ENCODE data around the gene ANKDD1B. TPM values are rescaled to one million over a fixed set of nuclear protein-coding genes. Genes with fewer than 3 reads are reported as not detected.

ANKDD1B gene
- total RNA-seq, 1 donor, result 0.72 TPM

- TF ChIP-seq, protein P1, sequence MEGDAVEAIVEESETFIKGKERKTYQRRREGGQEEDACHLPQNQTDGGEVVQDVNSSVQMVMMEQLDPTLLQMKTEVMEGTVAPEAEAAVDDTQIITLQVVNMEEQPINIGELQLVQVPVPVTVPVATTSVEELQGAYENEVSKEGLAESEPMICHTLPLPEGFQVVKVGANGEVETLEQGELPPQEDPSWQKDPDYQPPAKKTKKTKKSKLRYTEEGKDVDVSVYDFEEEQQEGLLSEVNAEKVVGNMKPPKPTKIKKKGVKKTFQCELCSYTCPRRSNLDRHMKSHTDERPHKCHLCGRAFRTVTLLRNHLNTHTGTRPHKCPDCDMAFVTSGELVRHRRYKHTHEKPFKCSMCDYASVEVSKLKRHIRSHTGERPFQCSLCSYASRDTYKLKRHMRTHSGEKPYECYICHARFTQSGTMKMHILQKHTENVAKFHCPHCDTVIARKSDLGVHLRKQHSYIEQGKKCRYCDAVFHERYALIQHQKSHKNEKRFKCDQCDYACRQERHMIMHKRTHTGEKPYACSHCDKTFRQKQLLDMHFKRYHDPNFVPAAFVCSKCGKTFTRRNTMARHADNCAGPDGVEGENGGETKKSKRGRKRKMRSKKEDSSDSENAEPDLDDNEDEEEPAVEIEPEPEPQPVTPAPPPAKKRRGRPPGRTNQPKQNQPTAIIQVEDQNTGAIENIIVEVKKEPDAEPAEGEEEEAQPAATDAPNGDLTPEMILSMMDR (IDR thresholded peaks at IDR 0.05; ENCODE audit: extremely low read depth, low read depth, low read length), result no peak
- H3K27me3 ChIP-seq (ENCODE audit: insufficient read depth, low read length), result no peaks in the 10 kb centered on the region
- peaks cover 10% of the 10 kb centered on the region for H3K4me1 ChIP-seq (ENCODE audit: insufficient read depth, low read length)
- H3K79me2 ChIP-seq (ENCODE audit: insufficient read depth, low read length), result no peaks in the 10 kb centered on the region
- DNase-seq (ENCODE audit: insufficient read length, low spot score, missing footprints), result no peak
- H2AFZ ChIP-seq (ENCODE audit: low read length), result no peak overlapping the region
- no peak overlapping the region for H3K27ac ChIP-seq (ENCODE audit: low read depth, low read length)
- no peaks in the 10 kb centered on the region for H3K9me3 ChIP-seq (ENCODE audit: low read depth, low read length)
- H3K36me3 ChIP-seq (ENCODE audit: insufficient read depth, low read length), result no peaks in the 10 kb centered on the region
- H3K4me3 ChIP-seq (ENCODE audit: insufficient read depth, low read length), result no peak overlapping the region
- no peaks in the 10 kb centered on the region for H4K20me1 ChIP-seq (ENCODE audit: insufficient read depth, low read length)
- H3K4me2 ChIP-seq (ENCODE audit: insufficient read depth, low read length), result no peak overlapping the region
Measured at GRCh38 chr5:75612901-75613300, 1.6 kb downstream of the ANKDD1B start.

- Histone ChIP-seq H3K4me1 (ENCODE audit: insufficient read depth, low read length) (peaks cover 12% of the 10 kb centered on the region), H4K20me1 (ENCODE audit: insufficient read depth, low read length) (no peaks in the 10 kb centered on the region), H3K36me3 (ENCODE audit: insufficient read depth, low read length) (no peaks in the 10 kb centered on the region), H3K9me3 (ENCODE audit: low read depth, low read length) (no peaks in the 10 kb centered on the region), H3K4me2 (ENCODE audit: insufficient read depth, low read length) (no peak overlapping the region), H3K4me3 (ENCODE audit: insufficient read depth, low read length) (no peak overlapping the region), H3K27ac (ENCODE audit: low read depth, low read length) (no peak overlapping the region), H3K79me2 (ENCODE audit: insufficient read depth, low read length) (no peaks in the 10 kb centered on the region), H3K27me3 (ENCODE audit: insufficient read depth, low read length) (no peaks in the 10 kb centered on the region), H2AFZ (ENCODE audit: low read length) (no peak overlapping the region)
- TF ChIP-seq, protein P1 (IDR thresholded peaks at IDR 0.05; ENCODE audit: extremely low read depth, low read depth, low read length), result no peak
- no peak for DNase-seq (ENCODE audit: insufficient read length, low spot score, missing footprints)
Measured at GRCh38 chr5:75614176-75614575, 2.9 kb downstream of the ANKDD1B start.

DNA sequence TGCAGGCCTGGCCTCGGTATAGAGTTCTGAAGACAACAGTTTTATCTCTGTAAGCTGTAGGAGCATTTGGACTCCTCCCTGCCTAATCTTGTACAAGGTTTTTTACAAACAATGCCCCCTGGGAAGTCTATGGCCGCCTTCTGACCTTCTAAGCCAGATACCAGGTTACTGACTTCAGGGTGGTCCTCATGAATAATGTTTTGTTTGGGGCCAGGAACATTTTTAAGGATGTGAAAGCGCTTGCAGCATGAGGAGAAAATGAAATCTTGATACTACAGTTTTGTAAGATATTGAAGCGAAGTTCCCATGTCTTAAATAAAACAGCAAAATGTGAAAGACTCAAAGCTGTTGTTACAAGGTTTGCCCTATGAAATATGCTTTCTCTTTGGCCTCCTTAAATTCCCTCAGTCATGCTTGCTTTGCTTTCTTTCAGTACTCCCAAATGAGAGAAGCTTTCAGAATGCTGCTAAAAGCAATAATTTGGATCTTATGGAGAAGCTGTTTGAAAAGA, 5.2 kb downstream of the ANKDD1B start:
- Histone ChIP-seq H3K4me2 (ENCODE audit: insufficient read depth, low read length) (no peak overlapping the region), H3K9me3 (ENCODE audit: low read depth, low read length) (no peaks in the 10 kb centered on the region), H3K4me1 (ENCODE audit: insufficient read depth, low read length) (peaks cover 12% of the 10 kb centered on the region), H3K27me3 (ENCODE audit: insufficient read depth, low read length) (no peaks in the 10 kb centered on the region), H3K27ac (ENCODE audit: low read depth, low read length) (no peak overlapping the region), H2AFZ (ENCODE audit: low read length) (no peak overlapping the region), H4K20me1 (ENCODE audit: insufficient read depth, low read length) (no peaks in the 10 kb centered on the region), H3K79me2 (ENCODE audit: insufficient read depth, low read length) (no peaks in the 10 kb centered on the region), H3K4me3 (ENCODE audit: insufficient read depth, low read length) (no peak overlapping the region), H3K36me3 (ENCODE audit: insufficient read depth, low read length) (no peaks in the 10 kb centered on the region)
- DNase-seq (ENCODE audit: insufficient read length, low spot score, missing footprints), result peak; percentile 88
- TF ChIP-seq, protein P1 (IDR thresholded peaks at IDR 0.05; ENCODE audit: extremely low read depth, low read depth, low read length), result no peak

DNA sequence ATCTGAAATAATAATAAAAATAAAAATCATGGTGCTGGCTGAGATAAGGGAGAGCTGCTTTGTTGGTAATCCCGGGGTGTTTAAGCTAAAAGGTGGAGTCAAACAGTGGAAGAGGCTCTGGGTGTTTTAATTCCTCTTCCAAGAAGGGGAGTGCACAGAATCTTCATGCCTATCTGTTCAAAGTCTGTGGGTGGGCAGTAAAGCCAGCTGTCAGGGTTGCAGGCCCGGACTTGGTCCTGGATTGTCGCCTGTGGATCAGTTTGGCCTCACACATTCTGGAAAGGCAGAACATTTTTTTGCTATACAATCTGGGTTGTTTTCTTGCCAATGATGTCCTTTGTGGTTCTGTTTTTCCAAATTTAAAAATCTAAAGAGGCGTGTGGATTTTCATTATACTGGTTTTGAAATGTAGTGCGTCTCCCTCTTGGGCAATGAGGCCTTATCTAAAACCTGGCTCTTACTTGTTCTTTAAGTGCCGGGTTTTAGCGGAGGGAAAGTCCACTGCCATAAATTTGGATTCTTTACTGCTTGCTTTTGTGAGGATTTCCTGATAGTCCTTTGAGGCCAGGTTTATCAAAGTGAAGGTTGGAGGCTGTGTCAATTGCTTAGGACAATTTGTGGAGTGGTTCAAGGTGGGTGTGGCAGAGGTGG, 5.8 kb downstream of the ANKDD1B start:
- Histone ChIP-seq H3K27ac (ENCODE audit: low read depth, low read length) (no peak overlapping the region), H4K20me1 (ENCODE audit: insufficient read depth, low read length) (no peaks in the 10 kb centered on the region), H3K27me3 (ENCODE audit: insufficient read depth, low read length) (no peaks in the 10 kb centered on the region), H3K36me3 (ENCODE audit: insufficient read depth, low read length) (no peaks in the 10 kb centered on the region), H3K9me3 (ENCODE audit: low read depth, low read length) (no peaks in the 10 kb centered on the region), H3K79me2 (ENCODE audit: insufficient read depth, low read length) (no peaks in the 10 kb centered on the region), H3K4me2 (ENCODE audit: insufficient read depth, low read length) (no peak overlapping the region), H2AFZ (ENCODE audit: low read length) (no peak overlapping the region), H3K4me1 (ENCODE audit: insufficient read depth, low read length) (peaks cover 8% of the 10 kb centered on the region), H3K4me3 (ENCODE audit: insufficient read depth, low read length) (no peak overlapping the region)
- TF ChIP-seq, protein P1 (IDR thresholded peaks at IDR 0.05; ENCODE audit: extremely low read depth, low read depth, low read length), result no peak
- no peak for DNase-seq (ENCODE audit: insufficient read length, low spot score, missing footprints)
